ENCODE data around the gene PLXNA4. TPM values are rescaled to one million over a fixed set of nuclear protein-coding genes. Genes with fewer than 3 reads are reported as not detected.

PLXNA4 gene
- total RNA-seq, 1 donor from 2014 or later: 0.13 TPM

GRCh38 chr7:132476541-132476940 lies 99.7 kb downstream of the PLXNA4 start:
- Mint-ChIP-seq H3K36me3 (ENCODE audit: low read depth) (peaks cover 1% of the 10 kb centered on the region), H3K9me3 (no peaks in the 10 kb centered on the region), H3K27ac (no peak overlapping the region), H3K4me1 (ENCODE audit: low read depth) (peaks cover 31% of the 10 kb centered on the region), H3K27me3 (ENCODE audit: insufficient read depth) (peaks cover 37% of the 10 kb centered on the region), H3K4me3 (no peak overlapping the region)
- no peak for DNase-seq (ENCODE audit: low spot score)
- intact Hi-C loops (cut with micrococcal nuclease): no loop called here

- H3K9me3 Mint-ChIP-seq: no peaks in the 10 kb centered on the region
- H3K4me3 Mint-ChIP-seq: no peak overlapping the region
- H3K27ac Mint-ChIP-seq: no peak overlapping the region
- H3K36me3 Mint-ChIP-seq (ENCODE audit: low read depth): peaks cover 1% of the 10 kb centered on the region
- H3K27me3 Mint-ChIP-seq (ENCODE audit: insufficient read depth): peaks cover 41% of the 10 kb centered on the region
- intact Hi-C loops (cut with micrococcal nuclease): no loop called here
- peaks cover 37% of the 10 kb centered on the region for H3K4me1 Mint-ChIP-seq (ENCODE audit: low read depth)
- DNase-seq (ENCODE audit: low spot score): no peak
Observed at GRCh38 chr7:132475669-132476116, 100.6 kb downstream of the PLXNA4 start.

- Mint-ChIP-seq H3K4me3 (no peak overlapping the region), H3K4me1 (ENCODE audit: low read depth) (peaks cover 37% of the 10 kb centered on the region), H3K36me3 (ENCODE audit: low read depth) (peaks cover 1% of the 10 kb centered on the region), H3K9me3 (no peaks in the 10 kb centered on the region), H3K27me3 (ENCODE audit: insufficient read depth) (peaks cover 41% of the 10 kb centered on the region), H3K27ac (no peak overlapping the region)
- no peak for DNase-seq (ENCODE audit: low spot score)
- intact Hi-C loops (cut with micrococcal nuclease): no loop called here
Observed at GRCh38 chr7:132475037-132475668, 101.1 kb downstream of the PLXNA4 start.

- Mint-ChIP-seq H3K27me3 (ENCODE audit: insufficient read depth) (peaks cover 41% of the 10 kb centered on the region), H3K9me3 (no peaks in the 10 kb centered on the region), H3K4me3 (no peak overlapping the region), H3K27ac (no peak overlapping the region), H3K4me1 (ENCODE audit: low read depth) (peaks cover 37% of the 10 kb centered on the region), H3K36me3 (ENCODE audit: low read depth) (peaks cover 1% of the 10 kb centered on the region)
- DNase-seq (ENCODE audit: low spot score): no peak
- intact Hi-C loops (cut with micrococcal nuclease): no loop called here
Observed at GRCh38 chr7:132472463-132473120, 103.7 kb downstream of the PLXNA4 start.

- H3K36me3 Mint-ChIP-seq (ENCODE audit: low read depth): no peaks in the 10 kb centered on the region
- no peak overlapping the region for H3K4me3 Mint-ChIP-seq
- no peak for DNase-seq (ENCODE audit: low spot score)
- intact Hi-C loops (cut with micrococcal nuclease): no loop called here
- peaks cover 40% of the 10 kb centered on the region for H3K27me3 Mint-ChIP-seq (ENCODE audit: insufficient read depth)
- no peak overlapping the region for H3K27ac Mint-ChIP-seq
- no peaks in the 10 kb centered on the region for H3K9me3 Mint-ChIP-seq
- H3K4me1 Mint-ChIP-seq (ENCODE audit: low read depth): peaks cover 30% of the 10 kb centered on the region
Observed at GRCh38 chr7:132471515-132471914, 104.8 kb downstream of the PLXNA4 start.

GRCh38 chr7:132469681-132470080 lies 106.6 kb downstream of the PLXNA4 start:
- Mint-ChIP-seq H3K27me3 (ENCODE audit: insufficient read depth) (peaks cover 36% of the 10 kb centered on the region), H3K36me3 (ENCODE audit: low read depth) (no peaks in the 10 kb centered on the region), H3K27ac (no peak overlapping the region), H3K4me1 (ENCODE audit: low read depth) (peaks cover 19% of the 10 kb centered on the region), H3K4me3 (no peak overlapping the region), H3K9me3 (no peaks in the 10 kb centered on the region)
- no peak for DNase-seq (ENCODE audit: low spot score)
- intact Hi-C loops (cut with micrococcal nuclease): no loop called here

GRCh38 chr7:132469264-132469663 lies 107.0 kb downstream of the PLXNA4 start:
- peaks cover 15% of the 10 kb centered on the region for H3K4me1 Mint-ChIP-seq (ENCODE audit: low read depth)
- intact Hi-C loops (cut with micrococcal nuclease): no loop called here
- no peak overlapping the region for H3K4me3 Mint-ChIP-seq
- H3K36me3 Mint-ChIP-seq (ENCODE audit: low read depth): no peaks in the 10 kb centered on the region
- H3K27ac Mint-ChIP-seq: no peak overlapping the region
- no peaks in the 10 kb centered on the region for H3K9me3 Mint-ChIP-seq
- H3K27me3 Mint-ChIP-seq (ENCODE audit: insufficient read depth): peaks cover 34% of the 10 kb centered on the region
- DNase-seq (ENCODE audit: low spot score): no peak

- Mint-ChIP-seq H3K9me3 (no peaks in the 10 kb centered on the region), H3K4me3 (no peak overlapping the region), H3K27me3 (ENCODE audit: insufficient read depth) (peaks cover 20% of the 10 kb centered on the region), H3K36me3 (ENCODE audit: low read depth) (no peaks in the 10 kb centered on the region), H3K27ac (no peak overlapping the region), H3K4me1 (ENCODE audit: low read depth) (peaks cover 26% of the 10 kb centered on the region)
- DNase-seq (ENCODE audit: low spot score): no peak
- intact Hi-C loops (cut with micrococcal nuclease): no loop called here
Observed at GRCh38 chr7:132466367-132466766, 109.9 kb downstream of the PLXNA4 start.

- Mint-ChIP-seq H3K9me3 (no peaks in the 10 kb centered on the region), H3K4me3 (no peak overlapping the region), H3K27me3 (ENCODE audit: insufficient read depth) (peaks cover 18% of the 10 kb centered on the region), H3K4me1 (ENCODE audit: low read depth) (peaks cover 30% of the 10 kb centered on the region), H3K36me3 (ENCODE audit: low read depth) (no peaks in the 10 kb centered on the region), H3K27ac (no peak overlapping the region)
- intact Hi-C loops (cut with micrococcal nuclease): no loop called here
- no peak for DNase-seq (ENCODE audit: low spot score)
Observed at GRCh38 chr7:132465516-132465915, 110.8 kb downstream of the PLXNA4 start.

- intact Hi-C loops (cut with micrococcal nuclease): no loop called here
- Mint-ChIP-seq H3K9me3 (no peaks in the 10 kb centered on the region), H3K4me1 (ENCODE audit: low read depth) (peaks cover 33% of the 10 kb centered on the region), H3K36me3 (ENCODE audit: low read depth) (no peaks in the 10 kb centered on the region), H3K4me3 (no peak overlapping the region), H3K27me3 (ENCODE audit: insufficient read depth) (peaks cover 18% of the 10 kb centered on the region), H3K27ac (no peak overlapping the region)
- DNase-seq (ENCODE audit: low spot score): no peak
Observed at GRCh38 chr7:132464740-132465139, 111.5 kb downstream of the PLXNA4 start.

- Mint-ChIP-seq H3K4me3 (no peak overlapping the region), H3K4me1 (ENCODE audit: low read depth) (peaks cover 33% of the 10 kb centered on the region), H3K27ac (no peak overlapping the region), H3K36me3 (ENCODE audit: low read depth) (no peaks in the 10 kb centered on the region), H3K27me3 (ENCODE audit: insufficient read depth) (peaks cover 21% of the 10 kb centered on the region), H3K9me3 (no peaks in the 10 kb centered on the region)
- no peak for DNase-seq (ENCODE audit: low spot score)
- intact Hi-C loops (cut with micrococcal nuclease): no loop called here
Observed at GRCh38 chr7:132463922-132464321, 112.3 kb downstream of the PLXNA4 start.

GRCh38 chr7:132462478-132462877 lies 113.8 kb downstream of the PLXNA4 start:
- Mint-ChIP-seq H3K9me3 (no peaks in the 10 kb centered on the region), H3K4me3 (no peak overlapping the region), H3K27me3 (ENCODE audit: insufficient read depth) (peaks cover 21% of the 10 kb centered on the region), H3K27ac (no peak overlapping the region), H3K4me1 (ENCODE audit: low read depth) (peaks cover 33% of the 10 kb centered on the region), H3K36me3 (ENCODE audit: low read depth) (no peaks in the 10 kb centered on the region)
- intact Hi-C loops (cut with micrococcal nuclease): no loop called here
- DNase-seq (ENCODE audit: low spot score): no peak

GRCh38 chr7:132461032-132461592 lies 115.2 kb downstream of the PLXNA4 start:
- Mint-ChIP-seq H3K4me3 (peak overlapping the region; percentile 16), H3K9me3 (no peaks in the 10 kb centered on the region), H3K4me1 (ENCODE audit: low read depth) (peaks cover 33% of the 10 kb centered on the region), H3K36me3 (ENCODE audit: low read depth) (no peaks in the 10 kb centered on the region), H3K27ac (peak overlapping the region; percentile 55), H3K27me3 (ENCODE audit: insufficient read depth) (peaks cover 17% of the 10 kb centered on the region)
- no peak for DNase-seq (ENCODE audit: low spot score)
- intact Hi-C loops (cut with micrococcal nuclease): loop anchor here (2.0 kb wide), 1 partner anchor 30 kb away; no protein-coding TSS in a partner anchor

All from activated T-helper 1 cell treated with anti-CD3 and anti-CD28 coated beads, Interleukin-12 subunit alpha, Interleukin-12 subunit beta, Interleukin-2, Interleukin-4 antibody, amounts not matched to agents 30 ng/mL and 10 ng/mL and 1 ng/mL, durations not matched to agents 14 hours and 24 hours and 36 hours (primary cell).